Astrocyte (in vitro differentiated cells and primary cell): Measurements from ENCODE around the gene COMMD4.

Experiments used
- EZH2 ChIP-seq: IDR thresholded peaks from 2 replicates; pipeline ENCODE4 v1.6.1; 2012; ENCODE audit warnings: mild to moderate bottlenecking, low read length, inconsistent platforms; ENCODE audit not compliant: insufficient read depth
- TF ChIP-seq, protein P1 (sequence below): IDR thresholded peaks from 2 replicates; pipeline ENCODE4 v1.5.1; 2011; ENCODE audit warnings: low read depth, mild to moderate bottlenecking, inconsistent platforms, low read length, moderate library complexity; ENCODE audit not compliant: insufficient read depth

DNA sequence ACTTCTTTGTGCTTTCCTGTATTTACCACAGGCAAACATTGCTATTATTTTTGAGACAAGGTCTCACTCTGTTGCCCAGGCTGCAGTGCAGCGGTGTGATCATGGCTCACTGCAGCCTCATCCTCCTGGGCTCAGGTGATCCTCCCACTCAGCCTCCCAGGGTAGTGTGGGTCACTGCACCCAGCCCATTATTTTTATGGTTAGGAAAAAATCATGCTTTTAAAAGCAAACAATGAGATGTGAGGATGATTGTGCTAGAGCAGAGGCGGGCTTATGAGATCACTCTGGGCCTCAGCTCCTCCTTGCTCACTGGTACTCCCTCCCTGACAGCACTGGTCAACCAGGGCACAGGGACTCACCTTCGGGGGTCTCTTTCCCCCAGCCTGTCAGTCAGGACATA lies 30.3 kb downstream of the COMMD4 start:
- TF ChIP-seq, protein P1, sequence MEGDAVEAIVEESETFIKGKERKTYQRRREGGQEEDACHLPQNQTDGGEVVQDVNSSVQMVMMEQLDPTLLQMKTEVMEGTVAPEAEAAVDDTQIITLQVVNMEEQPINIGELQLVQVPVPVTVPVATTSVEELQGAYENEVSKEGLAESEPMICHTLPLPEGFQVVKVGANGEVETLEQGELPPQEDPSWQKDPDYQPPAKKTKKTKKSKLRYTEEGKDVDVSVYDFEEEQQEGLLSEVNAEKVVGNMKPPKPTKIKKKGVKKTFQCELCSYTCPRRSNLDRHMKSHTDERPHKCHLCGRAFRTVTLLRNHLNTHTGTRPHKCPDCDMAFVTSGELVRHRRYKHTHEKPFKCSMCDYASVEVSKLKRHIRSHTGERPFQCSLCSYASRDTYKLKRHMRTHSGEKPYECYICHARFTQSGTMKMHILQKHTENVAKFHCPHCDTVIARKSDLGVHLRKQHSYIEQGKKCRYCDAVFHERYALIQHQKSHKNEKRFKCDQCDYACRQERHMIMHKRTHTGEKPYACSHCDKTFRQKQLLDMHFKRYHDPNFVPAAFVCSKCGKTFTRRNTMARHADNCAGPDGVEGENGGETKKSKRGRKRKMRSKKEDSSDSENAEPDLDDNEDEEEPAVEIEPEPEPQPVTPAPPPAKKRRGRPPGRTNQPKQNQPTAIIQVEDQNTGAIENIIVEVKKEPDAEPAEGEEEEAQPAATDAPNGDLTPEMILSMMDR = no peak
- TF ChIP-seq EZH2 = no peak
